Measurements from ENCODE around the gene ELOVL5. TPM values are rescaled to one million over a fixed set of nuclear protein-coding genes. Genes with fewer than 3 reads are reported as not detected.

Gene ELOVL5
- total and polyA plus RNA-seq, 4 donors, result 22.1 to 77.8 (median 57.8) TPM

DNA sequence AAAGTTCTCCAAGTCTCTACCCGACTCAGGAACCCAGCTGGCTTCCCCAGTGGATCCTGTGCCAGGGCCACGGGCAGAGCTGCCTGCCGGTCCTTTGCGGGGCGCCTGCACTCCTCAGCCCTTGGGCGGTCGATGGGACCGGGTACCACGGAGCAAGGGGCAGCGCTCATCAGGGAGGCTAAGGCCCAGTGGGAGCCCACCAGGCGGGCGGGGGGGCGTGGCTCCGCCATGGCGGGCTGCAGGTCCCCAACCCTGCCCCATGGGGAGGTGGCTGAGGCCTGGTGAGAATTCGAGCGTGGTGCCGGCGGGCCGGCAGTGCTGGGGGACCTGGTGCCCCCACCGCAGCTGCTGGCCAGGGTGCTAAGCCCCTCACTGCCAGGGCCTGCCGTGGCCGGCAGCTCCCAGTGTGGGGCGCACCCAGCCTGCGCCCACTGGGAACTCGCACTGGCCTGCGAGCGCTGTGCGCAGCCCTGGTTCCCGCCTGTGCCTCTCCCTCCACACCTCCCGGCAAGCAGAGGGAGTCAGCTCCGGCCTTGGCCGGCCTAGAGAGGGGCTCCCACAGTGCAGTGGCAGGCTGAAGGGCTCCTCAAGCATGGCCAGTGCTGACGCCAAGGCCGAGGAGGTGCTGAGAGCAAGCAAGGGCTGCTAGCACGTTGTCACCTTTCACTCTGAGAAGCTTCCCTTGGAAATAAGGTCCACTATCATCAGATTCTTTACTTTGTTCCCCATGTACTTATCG, 14.8 kb upstream of the ELOVL5 start:
- no peak for DNase-seq (ENCODE audit: low spot score)
- Histone ChIP-seq H3K4me3 (ENCODE audit: low read depth in 1 of 3, low read length in 3 of 3) (no peak overlapping the region), H3K27ac (ENCODE audit: low read depth in 1 of 2, low read length in 2 of 2) (no peak overlapping the region), H3K9ac (ENCODE audit: low read depth in 1 of 2, low read length in 2 of 2) (no peak overlapping the region), H3K27me3 (ENCODE audit: control insufficient read depth in 4 of 4, insufficient read depth in 4 of 4, low read length in 3 of 4) (no peaks in the 10 kb centered on the region), H3K36me3 (ENCODE audit: control insufficient read depth in 4 of 4, insufficient read depth in 3 of 4, low read depth in 1 of 4, low read length in 3 of 4) (no peaks in the 10 kb centered on the region), H3K9me3 (ENCODE audit: control insufficient read depth in 4 of 4, low read length in 3 of 4) (no peaks in the 10 kb centered on the region), H3K4me1 (ENCODE audit: control insufficient read depth in 4 of 4, insufficient read depth in 4 of 4, low read length in 3 of 4) (peaks cover 0 to 15% (median 7%) of the 10 kb centered on the region in 4 donors)
- WGBS, result 94% methylated on average over 37 of the region's 37 CpGs
- TF ChIP-seq MAX (IDR thresholded peaks at IDR 0.05), result no peak
- TF ChIP-seq, protein P1, sequence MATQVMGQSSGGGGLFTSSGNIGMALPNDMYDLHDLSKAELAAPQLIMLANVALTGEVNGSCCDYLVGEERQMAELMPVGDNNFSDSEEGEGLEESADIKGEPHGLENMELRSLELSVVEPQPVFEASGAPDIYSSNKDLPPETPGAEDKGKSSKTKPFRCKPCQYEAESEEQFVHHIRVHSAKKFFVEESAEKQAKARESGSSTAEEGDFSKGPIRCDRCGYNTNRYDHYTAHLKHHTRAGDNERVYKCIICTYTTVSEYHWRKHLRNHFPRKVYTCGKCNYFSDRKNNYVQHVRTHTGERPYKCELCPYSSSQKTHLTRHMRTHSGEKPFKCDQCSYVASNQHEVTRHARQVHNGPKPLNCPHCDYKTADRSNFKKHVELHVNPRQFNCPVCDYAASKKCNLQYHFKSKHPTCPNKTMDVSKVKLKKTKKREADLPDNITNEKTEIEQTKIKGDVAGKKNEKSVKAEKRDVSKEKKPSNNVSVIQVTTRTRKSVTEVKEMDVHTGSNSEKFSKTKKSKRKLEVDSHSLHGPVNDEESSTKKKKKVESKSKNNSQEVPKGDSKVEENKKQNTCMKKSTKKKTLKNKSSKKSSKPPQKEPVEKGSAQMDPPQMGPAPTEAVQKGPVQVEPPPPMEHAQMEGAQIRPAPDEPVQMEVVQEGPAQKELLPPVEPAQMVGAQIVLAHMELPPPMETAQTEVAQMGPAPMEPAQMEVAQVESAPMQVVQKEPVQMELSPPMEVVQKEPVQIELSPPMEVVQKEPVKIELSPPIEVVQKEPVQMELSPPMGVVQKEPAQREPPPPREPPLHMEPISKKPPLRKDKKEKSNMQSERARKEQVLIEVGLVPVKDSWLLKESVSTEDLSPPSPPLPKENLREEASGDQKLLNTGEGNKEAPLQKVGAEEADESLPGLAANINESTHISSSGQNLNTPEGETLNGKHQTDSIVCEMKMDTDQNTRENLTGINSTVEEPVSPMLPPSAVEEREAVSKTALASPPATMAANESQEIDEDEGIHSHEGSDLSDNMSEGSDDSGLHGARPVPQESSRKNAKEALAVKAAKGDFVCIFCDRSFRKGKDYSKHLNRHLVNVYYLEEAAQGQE (IDR thresholded peaks at IDR 0.05), result no peak
- TF ChIP-seq GABPA (IDR thresholded peaks at IDR 0.05 in 1 of 2, conservative IDR thresholded peaks at IDR 0.05 in 1 of 2), result no peak
- no peak for TF ChIP-seq RAD21 (IDR thresholded peaks at IDR 0.05)

DNA sequence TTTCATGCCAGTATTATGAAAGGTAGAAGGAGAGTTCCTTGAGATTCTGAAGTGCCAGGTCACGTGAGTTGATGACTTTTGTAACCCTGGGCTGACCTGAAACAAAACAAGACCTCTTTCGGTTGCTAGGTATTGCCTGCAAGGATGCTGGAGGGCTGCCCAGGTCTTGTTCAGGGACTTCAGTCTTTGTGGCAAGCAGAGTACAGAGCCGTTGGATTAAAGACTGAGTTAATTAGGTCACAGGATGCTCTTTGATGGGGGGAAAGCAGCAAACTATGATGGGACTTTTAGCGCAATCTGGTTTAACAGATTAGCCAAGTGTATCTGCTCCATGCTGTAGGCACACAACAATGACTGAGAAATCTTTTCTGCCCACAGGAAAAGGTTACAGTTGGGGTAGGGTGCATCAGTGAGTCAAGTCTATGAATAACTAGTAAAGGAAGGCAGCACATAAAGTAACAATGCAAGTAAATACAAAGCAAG, 12.8 kb upstream of the ELOVL5 start:
- 58% methylated on average over 4 of the region's 4 CpGs for WGBS
- no peaks in the 10 kb centered on the region for H3K36me3 ChIP-seq (ENCODE audit: control insufficient read depth in 4 of 4, insufficient read depth in 3 of 4, low read depth in 1 of 4, low read length in 3 of 4)
- no peak overlapping the region for H3K27ac ChIP-seq (ENCODE audit: low read depth in 1 of 2, low read length in 2 of 2)
- no peak overlapping the region for H3K4me3 ChIP-seq (ENCODE audit: low read depth in 1 of 3, low read length in 3 of 3)
- DNase-seq (ENCODE audit: low spot score), result no peak
- H3K9me3 ChIP-seq (ENCODE audit: control insufficient read depth in 4 of 4, low read length in 3 of 4), result no peaks in the 10 kb centered on the region
- H3K4me1 ChIP-seq (ENCODE audit: control insufficient read depth in 4 of 4, insufficient read depth in 4 of 4, low read length in 3 of 4), result peaks cover 1 to 21% (median 10%) of the 10 kb centered on the region in 4 donors
- TF ChIP-seq RAD21 (IDR thresholded peaks at IDR 0.05) (no peak), SP1 (IDR thresholded peaks at IDR 0.05) (no peak), MAX (IDR thresholded peaks at IDR 0.05) (no peak), NR2F2 (IDR thresholded peaks at IDR 0.05) (no peak), FOXA2 (IDR thresholded peaks at IDR 0.05) (no peak), RXRA (IDR thresholded peaks at IDR 0.05) (no peak), JUND (IDR thresholded peaks at IDR 0.05) (no peak), FOXA1 (IDR thresholded peaks at IDR 0.05) (no peak)
- TF ChIP-seq, protein P2, sequence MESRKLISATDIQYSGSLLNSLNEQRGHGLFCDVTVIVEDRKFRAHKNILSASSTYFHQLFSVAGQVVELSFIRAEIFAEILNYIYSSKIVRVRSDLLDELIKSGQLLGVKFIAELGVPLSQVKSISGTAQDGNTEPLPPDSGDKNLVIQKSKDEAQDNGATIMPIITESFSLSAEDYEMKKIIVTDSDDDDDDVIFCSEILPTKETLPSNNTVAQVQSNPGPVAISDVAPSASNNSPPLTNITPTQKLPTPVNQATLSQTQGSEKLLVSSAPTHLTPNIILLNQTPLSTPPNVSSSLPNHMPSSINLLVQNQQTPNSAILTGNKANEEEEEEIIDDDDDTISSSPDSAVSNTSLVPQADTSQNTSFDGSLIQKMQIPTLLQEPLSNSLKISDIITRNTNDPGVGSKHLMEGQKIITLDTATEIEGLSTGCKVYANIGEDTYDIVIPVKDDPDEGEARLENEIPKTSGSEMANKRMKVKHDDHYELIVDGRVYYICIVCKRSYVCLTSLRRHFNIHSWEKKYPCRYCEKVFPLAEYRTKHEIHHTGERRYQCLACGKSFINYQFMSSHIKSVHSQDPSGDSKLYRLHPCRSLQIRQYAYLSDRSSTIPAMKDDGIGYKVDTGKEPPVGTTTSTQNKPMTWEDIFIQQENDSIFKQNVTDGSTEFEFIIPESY (IDR thresholded peaks at IDR 0.05), result no peak
- H3K27me3 ChIP-seq (ENCODE audit: control insufficient read depth in 4 of 4, insufficient read depth in 4 of 4, low read length in 3 of 4), result no peaks in the 10 kb centered on the region
- no peak overlapping the region for H3K9ac ChIP-seq (ENCODE audit: low read depth in 1 of 2, low read length in 2 of 2)
